CD4-positive, alpha-beta T cell treated with Interleukin-6 for 4 hours (primary cell): ENCODE results near the gene OR2A2.
"Not testable (repeated sequence)": the region's sequence is repeated elsewhere in the genome, so short reads cannot be mapped to it uniquely, and the experiment has no call there.

ENCODE experiments used
- DNase-seq: peaks from one replicate; pipeline ENCODE4 v3.0.0-alpha.2; 2020; ENCODE audit warnings: mixed read lengths

Gene OR2A2

GRCh38 chr7:144109283-144109682, at the start of gene OR2A2:
OR2A2 (plus strand) TSS chr7:144109583; CDS start chr7:144109583, 0 bp downstream.
- no peak for DNase-seq

GRCh38 chr7:144063710-144064109, 45.7 kb upstream of the OR2A2 start:
- no peak for DNase-seq

- DNase-seq: no peak
Measured at GRCh38 chr7:144069511-144069910, 39.9 kb upstream of the OR2A2 start, which contains the start of gene OR2A25. OR2A25 (plus strand) TSS chr7:144069811; CDS start chr7:144074220, 4,409 bp downstream.

- no peak for DNase-seq
Measured at GRCh38 chr7:144069953-144070352, 39.4 kb upstream of the OR2A2 start.

- DNase-seq: no peak
Measured at GRCh38 chr7:144074374-144074773, 35.0 kb upstream of the OR2A2 start.

- no peak for DNase-seq
Measured at GRCh38 chr7:144085978-144086377, 23.4 kb upstream of the OR2A2 start, which contains the start of gene OR2A12. OR2A12 (plus strand) TSS chr7:144086278; CDS start chr7:144095108, 8,830 bp downstream.

GRCh38 chr7:144086730-144087129, 22.7 kb upstream of the OR2A2 start:
- no peak for DNase-seq

GRCh38 chr7:144087230-144087629, 22.2 kb upstream of the OR2A2 start:
- no peak for DNase-seq

- no peak for DNase-seq
Measured at GRCh38 chr7:144090667-144091066, 18.7 kb upstream of the OR2A2 start.

GRCh38 chr7:144098776-144099175, 10.6 kb upstream of the OR2A2 start:
- no peak for DNase-seq

GRCh38 chr7:144100607-144101006, 8.8 kb upstream of the OR2A2 start:
- DNase-seq: no peak

- DNase-seq: no peak
Measured at GRCh38 chr7:144102041-144102440, 7.3 kb upstream of the OR2A2 start.

- no peak for DNase-seq
Measured at GRCh38 chr7:144105211-144105610, 4.2 kb upstream of the OR2A2 start.

- no peak for DNase-seq
Measured at GRCh38 chr7:144110272-144110671, 889 bp downstream of the OR2A2 start.

GRCh38 chr7:144113651-144114050, 4.3 kb downstream of the OR2A2 start:
- DNase-seq: no peak

- no peak for DNase-seq
Measured at GRCh38 chr7:144118341-144118740, 9.0 kb downstream of the OR2A2 start.

- DNase-seq: no peak
Measured at GRCh38 chr7:144122876-144123275, 13.5 kb downstream of the OR2A2 start, which contains the start of gene OR2A14. OR2A14 (plus strand) TSS chr7:144123176; CDS start chr7:144129113, 5,937 bp downstream.

- peak; percentile 91 for DNase-seq
Measured at GRCh38 chr7:144127714-144128334, 18.4 kb downstream of the OR2A2 start.

GRCh38 chr7:144129601-144130000, 20.2 kb downstream of the OR2A2 start:
- DNase-seq: not testable (repeated sequence)

GRCh38 chr7:144130730-144131129, 21.3 kb downstream of the OR2A2 start:
- no peak for DNase-seq

GRCh38 chr7:144132262-144132661, 22.9 kb downstream of the OR2A2 start:
- no peak for DNase-seq

GRCh38 chr7:144133307-144133706, 23.9 kb downstream of the OR2A2 start:
- no peak for DNase-seq

GRCh38 chr7:144134116-144134515, 24.7 kb downstream of the OR2A2 start:
- DNase-seq: no peak

GRCh38 chr7:144137501-144137900, 28.1 kb downstream of the OR2A2 start:
- DNase-seq: no peak

- no peak for DNase-seq
Measured at GRCh38 chr7:144142187-144142586, 32.8 kb downstream of the OR2A2 start.
